Right atrium auricular region (tissue), 2 donors: Measurements from ENCODE around the gene UVRAG. TPM values are rescaled to one million over a fixed set of nuclear protein-coding genes. Genes with fewer than 3 reads are reported as not detected.
"Not testable (repeated sequence)": the region's sequence is repeated elsewhere in the genome, so short reads cannot be mapped to it uniquely, and the experiment has no call there.

Experiments used
- DNase-seq: peaks from one replicate; pipeline ENCODE4 v3.0.0-alpha.2; 2019; ENCODE audit warnings: low spot score
- H3K27ac ChIP-seq, 2 donors: fragments of 200-600 bp; sonication (generic); 1 replicate in 1 of 2; 2 replicates in 1 of 2; pipeline ENCODE4 v1.5.1; 2016 to 2019
- H3K27me3 ChIP-seq, 2 donors: fragments of 200-600 bp; sonication (generic); one replicate each; pipeline versions ENCODE4 v1.5.1 to v1.6.0; 2017 to 2019
- H3K36me3 ChIP-seq: fragments of 200-600 bp; sonication (generic); one replicate; pipeline ENCODE4 v1.5.1; 2016
- H3K4me1 ChIP-seq, 2 donors: fragments of 200-600 bp; sonication (generic); one replicate each; pipeline versions ENCODE4 v1.5.1 to v1.6.0; 2017 to 2019
- H3K4me3 ChIP-seq, 2 donors: fragments of 200-600 bp; sonication (generic); 1 replicate in 1 of 2; 2 replicates in 1 of 2; pipeline ENCODE4 v1.5.1; 2017 to 2019; ENCODE audit warnings: mild to moderate bottlenecking in 1 of 2, moderate library complexity in 1 of 2
- H3K9me3 ChIP-seq, 2 donors: fragments of 200-600 bp; sonication (generic); one replicate each; pipeline ENCODE4 v1.5.1; 2019
- CTCF ChIP-seq, 2 donors: fragments of 200-600 bp; sonication (generic); IDR thresholded peaks; one replicate each; pipeline ENCODE4 v1.5.1; 2019; ENCODE audit warnings: antibody characterized with exemption in 2 of 2
- total RNA-seq, 2 donors: library from RNA; depleted of rRNA; stranded (reverse); fragments of >200 nt; gene quantifications; one replicate each; pipeline ENCODE4 v1.1.0, GENCODE V29; 2016

The UVRAG gene
- total RNA-seq, 2 donors from 2014 or later: 13.2 to 13.9 TPM

- TF ChIP-seq CTCF (IDR thresholded peaks at IDR 0.05): no peak
- H3K27me3 ChIP-seq: no peaks in the 10 kb centered on the region
- peaks cover 0 to 28% of the 10 kb centered on the region in 2 donors for H3K4me1 ChIP-seq
- H3K9me3 ChIP-seq: no peaks in the 10 kb centered on the region
- H3K27ac ChIP-seq: peak overlapping the region; percentile 19 to 21
- no peaks in the 10 kb centered on the region for H3K36me3 ChIP-seq
- DNase-seq: no peak
- H3K4me3 ChIP-seq: no peak overlapping the region
Measured at GRCh38 chr11:76074148-76075095, 259.4 kb downstream of the UVRAG start.

- no peak overlapping the region for H3K4me3 ChIP-seq
- DNase-seq: no peak
- H3K36me3 ChIP-seq: no peaks in the 10 kb centered on the region
- no peaks in the 10 kb centered on the region for H3K9me3 ChIP-seq
- H3K27me3 ChIP-seq: no peaks in the 10 kb centered on the region
- no peak overlapping the region for H3K27ac ChIP-seq
- TF ChIP-seq CTCF (IDR thresholded peaks at IDR 0.05): no peak
- H3K4me1 ChIP-seq: peaks cover 0 to 28% of the 10 kb centered on the region in 2 donors
Measured at GRCh38 chr11:76075716-76076115, 260.7 kb downstream of the UVRAG start.

GRCh38 chr11:76076253-76076652 lies 261.2 kb downstream of the UVRAG start:
- not testable (repeated sequence) for H3K36me3 ChIP-seq, H3K4me3 ChIP-seq, H3K27me3 ChIP-seq, H3K9me3 ChIP-seq, DNase-seq, H3K27ac ChIP-seq
- peaks cover 0 to 28% of the 10 kb centered on the region in 2 donors for H3K4me1 ChIP-seq

GRCh38 chr11:76076749-76077148 lies 261.7 kb downstream of the UVRAG start:
- peaks cover 0 to 28% of the 10 kb centered on the region in 2 donors for H3K4me1 ChIP-seq
- no peaks in the 10 kb centered on the region for H3K36me3 ChIP-seq
- no peak for DNase-seq
- no peak overlapping the region for H3K27ac ChIP-seq
- no peaks in the 10 kb centered on the region for H3K27me3 ChIP-seq
- no peak for TF ChIP-seq CTCF (IDR thresholded peaks at IDR 0.05)
- H3K4me3 ChIP-seq: no peak overlapping the region
- no peaks in the 10 kb centered on the region for H3K9me3 ChIP-seq

- no peaks in the 10 kb centered on the region for H3K27me3 ChIP-seq
- no peak for DNase-seq
- H3K27ac ChIP-seq: peak overlapping the region in 1 of 2 donors; percentile 6
- peaks cover 0 to 31% of the 10 kb centered on the region in 2 donors for H3K4me1 ChIP-seq
- no peak overlapping the region for H3K4me3 ChIP-seq
- H3K36me3 ChIP-seq: no peaks in the 10 kb centered on the region
- no peak for TF ChIP-seq CTCF (IDR thresholded peaks at IDR 0.05)
- H3K9me3 ChIP-seq: no peaks in the 10 kb centered on the region
Measured at GRCh38 chr11:76077575-76078150, 262.7 kb downstream of the UVRAG start.

GRCh38 chr11:76081084-76081483 lies 266.1 kb downstream of the UVRAG start:
- not testable (repeated sequence) for H3K36me3 ChIP-seq, H3K27ac ChIP-seq
- peaks cover 0 to 23% of the 10 kb centered on the region in 2 donors for H3K4me1 ChIP-seq

More at GRCh38 chr11:76081084-76081483, 266.1 kb downstream of the UVRAG start:
- not testable (repeated sequence) for H3K27me3 ChIP-seq, H3K9me3 ChIP-seq, H3K4me3 ChIP-seq, DNase-seq
